Amygdala (tissue), 56 donors: ENCODE measurements around the gene CALHM3.

Source experiments
- DNase-seq, 56 donors: peaks; one replicate each; lab custom pipeline; 2025; lab: John Stamatoyannopoulos, UW

Gene CALHM3

GRCh38 chr10:103451831-103452505 lies 27.1 kb downstream of the CALHM3 start, which contains the start of gene CALHM2:
Gene CALHM2, minus strand, starts transcription at chr10:103452370. Its CDS starts 2,429 bp downstream, at chr10:103449941.
- DNase-seq = peak in 32 of 56 donors; percentile 10 to 64 (median 26)

- peak in 4 of 56 donors; percentile 16 to 28 (median 23) for DNase-seq
Measured at GRCh38 chr10:103451091-103451813, 27.8 kb downstream of the CALHM3 start.

- DNase-seq = no peak
Measured at GRCh38 chr10:103450201-103450695, 28.8 kb downstream of the CALHM3 start.

GRCh38 chr10:103449208-103450144 lies 29.6 kb downstream of the CALHM3 start:
- DNase-seq = no peak

- DNase-seq = no peak
Measured at GRCh38 chr10:103448746-103449145, 30.3 kb downstream of the CALHM3 start.

- no peak for DNase-seq
Measured at GRCh38 chr10:103447187-103447586, 31.9 kb downstream of the CALHM3 start.

DNA sequence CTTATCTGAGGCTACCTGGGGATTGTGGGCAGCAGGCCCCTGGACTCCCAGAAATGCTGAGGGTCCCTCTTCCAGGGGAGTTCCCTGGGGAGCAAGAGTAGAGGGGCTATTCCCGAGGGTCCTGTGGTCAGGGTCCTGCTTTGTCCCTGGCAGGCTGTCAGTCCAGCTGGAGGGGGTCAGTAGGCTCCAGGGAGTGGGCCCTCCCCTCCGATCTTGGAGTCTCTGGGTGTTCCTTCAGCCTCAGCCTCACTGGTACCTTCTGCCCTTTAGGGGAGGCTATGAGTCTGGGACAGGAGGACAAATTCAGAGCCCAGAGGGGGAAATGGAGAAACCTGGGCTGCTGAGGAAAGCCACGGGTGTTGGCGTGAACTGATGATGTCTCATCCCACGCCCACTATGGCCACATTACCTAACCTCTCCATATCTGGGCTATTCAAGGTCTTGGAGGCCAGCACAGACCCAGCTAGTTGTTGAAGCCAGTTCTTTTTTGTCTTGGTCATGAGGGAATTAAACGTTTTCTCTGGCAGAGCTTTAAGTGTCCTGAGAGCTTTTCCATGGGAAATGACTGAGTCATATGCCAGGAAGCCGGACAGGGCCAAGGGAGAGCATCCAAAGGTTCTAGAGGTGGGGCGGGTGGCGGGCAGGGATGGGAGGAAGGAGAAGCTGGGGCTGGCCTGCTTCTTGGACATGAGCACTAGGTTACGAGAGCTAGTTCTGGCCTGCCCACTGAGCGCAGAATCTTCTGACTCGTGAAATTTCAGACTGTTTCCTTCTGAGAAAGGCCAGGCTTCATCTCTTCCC lies 33.1 kb downstream of the CALHM3 start:
- DNase-seq = no peak

DNA sequence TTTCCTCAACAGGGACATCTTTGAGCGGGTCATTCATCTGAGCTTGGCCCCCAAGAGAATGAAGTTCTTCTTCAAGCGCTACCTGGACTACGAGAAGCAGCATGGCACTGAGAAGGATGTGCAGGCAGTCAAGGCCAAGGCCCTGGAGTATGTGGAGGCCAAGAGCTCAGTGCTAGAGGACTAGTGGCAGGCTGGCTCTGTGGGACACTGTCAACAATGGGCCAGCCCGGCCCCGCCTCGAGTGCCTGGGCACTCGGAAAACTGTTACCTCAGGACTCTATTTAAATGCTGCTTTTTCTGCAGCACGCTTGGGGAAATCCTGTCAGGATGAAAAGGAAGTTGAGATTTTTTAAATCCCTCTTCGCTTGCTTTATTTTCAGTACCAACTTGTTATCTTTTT lies 33.7 kb downstream of the CALHM3 start:
- DNase-seq = no peak

GRCh38 chr10:103444478-103444877 lies 34.6 kb downstream of the CALHM3 start:
- no peak for DNase-seq

DNA sequence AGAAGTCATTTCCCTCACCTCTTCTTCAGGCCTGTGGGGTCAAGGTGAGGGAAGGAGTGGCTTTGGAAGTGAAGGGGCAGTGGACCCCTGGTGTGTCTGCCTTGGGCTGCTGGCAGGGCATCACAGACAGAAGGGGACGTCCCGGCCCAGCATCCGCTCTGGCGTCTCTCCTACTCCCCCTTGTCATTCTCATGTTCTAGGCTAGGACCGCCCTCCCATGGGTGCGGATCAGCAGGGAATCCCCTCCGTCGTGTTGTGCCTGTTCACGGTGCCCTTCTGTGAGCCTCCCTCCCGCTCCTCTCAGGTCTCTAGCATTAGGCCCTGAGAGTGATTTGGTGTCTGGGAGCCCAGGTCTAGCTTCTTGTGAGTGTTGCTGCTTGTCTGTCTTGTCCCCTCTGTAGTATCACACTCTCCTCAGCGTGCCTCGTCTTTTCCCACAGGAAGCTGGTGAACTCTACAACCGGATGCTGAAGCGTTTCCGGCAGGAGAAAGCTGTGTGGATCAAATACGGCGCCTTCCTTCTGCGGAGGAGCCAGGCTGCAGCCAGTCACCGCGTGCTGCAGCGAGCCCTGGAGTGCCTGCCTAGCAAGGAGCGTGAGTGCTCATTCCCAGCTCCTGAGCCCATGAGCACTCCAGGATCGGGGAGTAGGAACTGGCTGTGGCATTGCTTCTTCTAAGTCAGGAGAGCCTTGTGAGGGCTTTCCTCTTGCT lies 35.4 kb downstream of the CALHM3 start:
- no peak for DNase-seq

- DNase-seq = peak in 3 of 56 donors; percentile 5 to 30 (median 15)
Measured at GRCh38 chr10:103442031-103442461, 37.0 kb downstream of the CALHM3 start.

DNA sequence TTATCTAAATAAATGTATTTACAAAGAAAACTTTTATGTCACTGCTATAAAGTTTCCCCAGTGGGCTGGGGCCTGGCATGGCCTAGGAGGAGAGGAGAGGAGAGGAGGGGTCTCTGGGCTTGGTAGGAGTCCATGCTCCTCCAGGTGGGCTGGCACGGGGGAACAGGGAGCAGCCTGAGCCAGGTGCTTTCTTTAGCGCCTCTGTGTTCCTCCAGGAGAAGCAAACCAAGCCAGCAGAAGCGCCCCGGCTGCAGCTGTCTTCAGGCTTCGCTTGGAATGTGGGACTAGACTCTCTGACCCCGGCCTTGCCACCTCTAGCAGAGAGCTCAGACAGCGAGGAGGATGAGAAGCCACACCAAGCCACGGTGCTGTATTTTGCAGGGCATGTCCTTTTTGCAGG lies 37.4 kb downstream of the CALHM3 start:
- DNase-seq = no peak

DNA sequence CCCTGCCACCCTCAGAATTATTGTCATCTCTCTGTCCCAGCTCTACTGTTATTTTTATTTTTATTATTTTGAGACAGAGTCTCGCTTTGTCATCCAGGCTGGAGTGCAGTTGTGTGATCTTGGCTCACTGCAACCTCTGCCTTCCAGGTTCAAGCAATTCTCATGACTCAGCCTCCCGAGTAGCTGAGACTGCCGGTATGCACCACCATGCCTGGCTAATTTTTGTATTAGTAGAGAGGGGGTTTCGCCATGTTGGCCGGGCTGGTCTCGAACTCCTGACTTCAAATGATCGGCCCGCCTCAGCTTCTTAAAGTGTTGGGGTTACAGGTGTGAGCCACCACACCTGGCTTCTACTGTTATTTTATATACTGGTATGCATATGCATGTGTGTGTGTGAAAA lies 37.8 kb downstream of the CALHM3 start:
- DNase-seq = no peak

- DNase-seq = no peak
Measured at GRCh38 chr10:103440416-103440815, 38.6 kb downstream of the CALHM3 start.

DNA sequence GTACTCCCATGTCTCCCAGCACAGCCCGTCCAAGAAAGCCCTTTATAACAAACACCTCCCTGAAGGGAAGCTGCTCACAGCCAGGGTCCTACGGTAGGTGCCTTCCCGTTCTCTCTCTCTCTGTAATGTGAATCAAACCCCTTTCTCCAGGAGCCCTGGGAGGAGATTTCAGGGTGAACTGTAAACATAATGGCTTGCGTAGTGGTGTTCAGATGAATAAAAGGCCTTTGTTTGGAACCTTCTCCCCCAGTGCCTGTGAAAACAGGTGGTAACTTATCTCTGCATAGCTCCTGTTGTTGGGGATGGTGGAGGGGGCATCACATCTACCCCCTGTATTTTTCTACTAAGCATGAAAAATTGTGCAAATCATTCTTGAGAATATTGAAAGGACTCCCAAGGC lies 39.3 kb downstream of the CALHM3 start:
- DNase-seq = no peak

DNA sequence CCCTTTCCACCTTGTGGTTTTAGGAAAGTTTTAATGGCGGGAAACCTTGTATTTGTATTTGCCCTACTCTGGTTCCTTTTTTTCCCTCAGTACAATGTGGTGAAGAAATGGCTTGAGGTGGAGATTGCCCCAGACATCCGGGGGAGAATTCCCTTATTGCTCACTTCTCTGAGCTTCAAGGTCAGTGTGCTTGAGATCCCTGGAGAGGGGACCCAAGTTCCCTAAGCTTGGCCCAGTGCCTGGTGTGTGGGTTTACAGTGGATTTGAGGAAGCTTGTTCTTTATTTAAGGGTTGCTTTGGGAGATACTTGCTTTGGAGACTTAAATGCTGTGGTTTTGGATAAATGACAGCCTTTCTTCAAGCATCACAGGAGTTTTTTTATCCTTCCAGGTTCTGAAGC lies 45.2 kb downstream of the CALHM3 start:
- no peak for DNase-seq

GRCh38 chr10:103431902-103432301 lies 47.1 kb downstream of the CALHM3 start:
- no peak for DNase-seq

DNA sequence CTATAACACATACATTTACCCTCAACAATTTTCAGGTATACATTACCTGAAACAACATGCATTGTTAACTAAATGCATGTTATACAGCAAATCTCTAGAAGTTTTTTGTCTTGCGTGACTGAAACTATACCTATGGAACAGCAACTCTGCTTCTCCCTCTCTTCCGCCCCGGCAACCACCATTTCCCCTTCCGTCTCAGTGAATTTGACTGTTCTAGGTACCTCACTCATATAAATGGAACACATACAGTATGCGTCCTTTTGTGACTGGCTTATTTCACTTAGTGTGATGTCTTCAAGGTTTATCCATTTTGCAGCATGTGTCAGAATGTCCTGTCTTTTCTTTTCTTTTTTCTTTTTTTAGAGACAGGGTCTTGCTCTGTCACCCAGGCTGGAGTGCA lies 49.4 kb downstream of the CALHM3 start:
- no peak for DNase-seq

- no peak for DNase-seq
Measured at GRCh38 chr10:103428989-103429643, 49.9 kb downstream of the CALHM3 start.
